Suprapubic skin (tissue), 4 donors: ENCODE data around the gene ATP1A2. TPM values are rescaled to one million over a fixed set of nuclear protein-coding genes. Genes with fewer than 3 reads are reported as not detected.

Experiments
- DNase-seq, 2 donors: peaks; one replicate each; pipeline ENCODE4 v3.0.0-alpha.2; 2019; ENCODE audit warnings: low spot score in 2 of 2
- H3K27ac ChIP-seq: fragments of 200-600 bp; sonication (generic); one replicate; pipeline ENCODE4 v1.5.1; 2019
- H3K27me3 ChIP-seq: fragments of 200-600 bp; sonication (generic); one replicate; pipeline ENCODE4 v1.5.1; 2019
- H3K36me3 ChIP-seq: fragments of 200-600 bp; sonication (generic); one replicate; pipeline ENCODE4 v1.5.1; 2019
- H3K4me1 ChIP-seq: fragments of 200-600 bp; sonication (generic); one replicate; pipeline ENCODE4 v1.5.1; 2019
- H3K4me3 ChIP-seq: fragments of 200-600 bp; sonication (generic); one replicate; pipeline ENCODE4 v1.5.1; 2019; ENCODE audit warnings: mild to moderate bottlenecking
- H3K9me3 ChIP-seq: fragments of 200-600 bp; sonication (generic); one replicate; pipeline ENCODE4 v1.5.1; 2019
- CTCF ChIP-seq, 2 donors: fragments of 200-600 bp in 1 of 2; fragments of 450-650 bp in 1 of 2; sonication (generic) in 1 of 2; IDR thresholded peaks; one replicate each; pipeline ENCODE4 v1.5.1; 2016 to 2019; ENCODE audit warnings: antibody characterized with exemption in 2 of 2, mild to moderate bottlenecking in 1 of 2, moderate library complexity in 1 of 2
- EP300 ChIP-seq: sonication (generic); formaldehyde crosslinking; IDR thresholded peaks from one replicate; pipeline ENCODE4 v1.6.1; 2017; ENCODE audit warnings: antibody characterized with exemption
- POLR2A ChIP-seq, 2 donors: fragments of 450-650 bp; IDR thresholded peaks; one replicate each; pipeline ENCODE4 v1.6.1; 2017; ENCODE audit warnings: antibody characterized with exemption in 2 of 2, mild to moderate bottlenecking in 2 of 2, moderate library complexity in 2 of 2
- POLR2AphosphoS5 ChIP-seq, 3 donors: sonication (generic); formaldehyde crosslinking; IDR thresholded peaks; one replicate each; pipeline ENCODE4 v1.6.1; 2017; ENCODE audit warnings: antibody characterized with exemption in 3 of 3
- WGBS: methylation state at CpG from one replicate; pipeline ENCODE4 v1.1.5; 2018; 5-methylcytosine and 5-hydroxymethylcytosine counted together
- total RNA-seq, 4 donors: library from RNA; depleted of rRNA; stranded (reverse); fragments of >200 nt; gene quantifications; one replicate each; pipeline ENCODE4 v1.1.0, GENCODE V29; 2016

Gene ATP1A2
- total RNA-seq, 4 donors from 2014 or later = 4.2 to 6.9 (median 4.8) TPM

GRCh38 chr1:160086456-160086892, 29.1 kb upstream of the ATP1A2 start:
- DNase-seq = no peak
- peaks cover 11% of the 10 kb centered on the region for H3K4me1 ChIP-seq
- 68% methylated on average over 5 of the region's 5 CpGs for WGBS
- no peak overlapping the region for H3K4me3 ChIP-seq
- H3K27ac ChIP-seq = no peak overlapping the region
- no peaks in the 10 kb centered on the region for H3K9me3 ChIP-seq
- H3K27me3 ChIP-seq = peaks cover 31% of the 10 kb centered on the region
- H3K36me3 ChIP-seq = peaks cover 41% of the 10 kb centered on the region
- no peak for TF ChIP-seq POLR2A (IDR thresholded peaks at IDR 0.05)
- TF ChIP-seq EP300 = no peak
- TF ChIP-seq POLR2AphosphoS5 (IDR thresholded peaks at IDR 0.05) = no peak
- no peak for TF ChIP-seq CTCF (IDR thresholded peaks at IDR 0.05)

- Histone ChIP-seq H3K27me3 (peaks cover 24% of the 10 kb centered on the region), H3K27ac (no peak overlapping the region), H3K36me3 (peaks cover 48% of the 10 kb centered on the region), H3K4me1 (peaks cover 11% of the 10 kb centered on the region), H3K4me3 (no peak overlapping the region), H3K9me3 (no peaks in the 10 kb centered on the region)
- TF ChIP-seq EP300 (no peak), POLR2A (IDR thresholded peaks at IDR 0.05) (no peak), CTCF (IDR thresholded peaks at IDR 0.05) (no peak), POLR2AphosphoS5 (IDR thresholded peaks at IDR 0.05) (no peak)
- WGBS = 93% methylated on average over 10 of the region's 12 CpGs
- DNase-seq = no peak
Observed at GRCh38 chr1:160087118-160087662, 28.4 kb upstream of the ATP1A2 start.

- Histone ChIP-seq H3K4me3 (no peak overlapping the region), H3K9me3 (no peaks in the 10 kb centered on the region), H3K36me3 (peaks cover 73% of the 10 kb centered on the region), H3K4me1 (no peaks in the 10 kb centered on the region), H3K27me3 (no peaks in the 10 kb centered on the region), H3K27ac (no peak overlapping the region)
- 81% methylated on average over 3 of the region's 3 CpGs for WGBS
- TF ChIP-seq POLR2A (IDR thresholded peaks at IDR 0.05) = no peak
- no peak for TF ChIP-seq CTCF (IDR thresholded peaks at IDR 0.05)
- TF ChIP-seq EP300 = no peak
- TF ChIP-seq POLR2AphosphoS5 (IDR thresholded peaks at IDR 0.05) = no peak
- no peak for DNase-seq
Observed at GRCh38 chr1:160089883-160090282, 25.7 kb upstream of the ATP1A2 start.

GRCh38 chr1:160090760-160091159, 24.8 kb upstream of the ATP1A2 start:
- Histone ChIP-seq H3K4me3 (no peak overlapping the region), H3K27ac (no peak overlapping the region), H3K4me1 (peaks cover 6% of the 10 kb centered on the region), H3K36me3 (peaks cover 74% of the 10 kb centered on the region), H3K27me3 (no peaks in the 10 kb centered on the region), H3K9me3 (no peaks in the 10 kb centered on the region)
- DNase-seq = no peak
- no peak for TF ChIP-seq CTCF (IDR thresholded peaks at IDR 0.05)
- no peak for TF ChIP-seq EP300
- no peak for TF ChIP-seq POLR2A (IDR thresholded peaks at IDR 0.05)
- TF ChIP-seq POLR2AphosphoS5 (IDR thresholded peaks at IDR 0.05) = no peak
- 91% methylated on average over 3 of the region's 4 CpGs for WGBS

GRCh38 chr1:160091666-160092223, 23.8 kb upstream of the ATP1A2 start:
- H3K27ac ChIP-seq = no peak overlapping the region
- H3K4me3 ChIP-seq = no peak overlapping the region
- H3K27me3 ChIP-seq = no peaks in the 10 kb centered on the region
- DNase-seq = no peak
- 98% methylated on average over 3 of the region's 5 CpGs for WGBS
- no peak for TF ChIP-seq POLR2AphosphoS5 (IDR thresholded peaks at IDR 0.05)
- no peak for TF ChIP-seq POLR2A (IDR thresholded peaks at IDR 0.05)
- TF ChIP-seq CTCF (IDR thresholded peaks at IDR 0.05) = no peak
- H3K4me1 ChIP-seq = peaks cover 16% of the 10 kb centered on the region
- H3K9me3 ChIP-seq = no peaks in the 10 kb centered on the region
- peaks cover 74% of the 10 kb centered on the region for H3K36me3 ChIP-seq
